ENCODE results near the gene KCNT2. TPM values are rescaled to one million over a fixed set of nuclear protein-coding genes. Genes with fewer than 3 reads are reported as not detected.

Gene KCNT2
- total and polyA plus RNA-seq, 9 of the 15 experiments (the other 6 are each of a cell fraction or from before 2014, with no cell fraction given): 0.13 to 0.73 (median 0.28) TPM

- Histone ChIP-seq H3K36me3 (ENCODE audit: control insufficient read depth, insufficient read depth, low read length) (no peaks in the 10 kb centered on the region), H3K4me1 (replicated peaks in 1 of 2; ENCODE audit: control insufficient read depth in 2 of 2, insufficient read depth in 2 of 2, low read length in 2 of 2) (no peaks in the 10 kb centered on the region), H3K4me2 (ENCODE audit: insufficient read depth, low read length) (no peak overlapping the region), H3K27me3 (ENCODE audit: control insufficient read depth in 2 of 2, insufficient read depth in 2 of 2, low read length in 2 of 2) (no peaks in the 10 kb centered on the region), H3K4me3 (no peak overlapping the region), H2AFZ (ENCODE audit: low read depth, low read length) (no peak overlapping the region), H3K9me1 (ENCODE audit: control insufficient read depth, insufficient read depth, low read length) (no peaks in the 10 kb centered on the region), H3K9ac (ENCODE audit: insufficient read depth in 1 of 2, low read depth in 2 of 2, low read length in 2 of 2) (no peak overlapping the region), H3K79me2 (ENCODE audit: control insufficient read depth, insufficient read depth, low read length) (no peaks in the 10 kb centered on the region), H3K9me3 (replicated peaks; ENCODE audit: control insufficient read depth, insufficient read depth, low read depth, low read length) (no peaks in the 10 kb centered on the region), H3K27ac (ENCODE audit: extremely low read depth, low read depth, low read length) (no peak overlapping the region), H4K20me1 (replicated peaks; ENCODE audit: control insufficient read depth, insufficient read depth, low read length) (no peaks in the 10 kb centered on the region)
- 24% methylated on average over 2 of the region's 2 CpGs for WGBS (ENCODE audit: insufficient coverage, low coverage, missing lambda C conversion rate)
- DNase-seq (ENCODE audit: extremely low read depth in 1 of 4, low spot score in 3 of 4) (no peak), ATAC-seq (no peak), FAIRE-seq (no peak)
- CTCF ChIA-PET (ENCODE audit: low intra/inter-chr PET ratio): no interaction called here
- intact Hi-C loops (cut with micrococcal nuclease): no loop called here
- POLR2A ChIA-PET: no interaction called here
- TF ChIP-seq CEBPB (tag; IDR thresholded peaks at IDR 0.05) (peak; percentile 69), CEBPG (CRISPR knock-in tag; IDR thresholded peaks at IDR 0.05) (no peak), CEBPG (tag; conservative IDR thresholded peaks at IDR 0.05 in 1 of 2, IDR thresholded peaks at IDR 0.05 in 1 of 2) (0 out of 4 replicates have a peak, but pooled peaks of 1 of the 2 experiments have one; percentile 23), HNRNPLL (IDR thresholded peaks at IDR 0.05; ENCODE audit: low read depth, low read length, poor library complexity, severe bottlenecking) (no peak), POLR2AphosphoS5 (IDR thresholded peaks at IDR 0.05; ENCODE audit: control insufficient read depth, insufficient read depth, low read depth, low read length) (no peak)
- in situ Hi-C loops (cut with MboI): no loop called here
- no TSS peak for BruUV-seq (replicated peaks)
These were observed 146.2 kb downstream of the KCNT2 start for GRCh38 chr1:196462086-196462485.

- Histone ChIP-seq H3K27ac (ENCODE audit: extremely low read depth, low read depth, low read length) (no peak overlapping the region), H3K9ac (ENCODE audit: insufficient read depth in 1 of 2, low read depth in 2 of 2, low read length in 2 of 2) (no peak overlapping the region), H2AFZ (ENCODE audit: low read depth, low read length) (no peak overlapping the region), H3K79me2 (ENCODE audit: control insufficient read depth, insufficient read depth, low read length) (no peaks in the 10 kb centered on the region), H3K27me3 (ENCODE audit: control insufficient read depth in 2 of 2, insufficient read depth in 2 of 2, low read length in 2 of 2) (no peaks in the 10 kb centered on the region), H3K36me3 (ENCODE audit: control insufficient read depth, insufficient read depth, low read length) (no peaks in the 10 kb centered on the region), H3K9me3 (replicated peaks; ENCODE audit: control insufficient read depth, insufficient read depth, low read depth, low read length) (no peaks in the 10 kb centered on the region), H4K20me1 (replicated peaks; ENCODE audit: control insufficient read depth, insufficient read depth, low read length) (no peaks in the 10 kb centered on the region), H3K4me3 (no peak overlapping the region), H3K9me1 (ENCODE audit: control insufficient read depth, insufficient read depth, low read length) (no peaks in the 10 kb centered on the region), H3K4me1 (replicated peaks in 1 of 2; ENCODE audit: control insufficient read depth in 2 of 2, insufficient read depth in 2 of 2, low read length in 2 of 2) (no peaks in the 10 kb centered on the region), H3K4me2 (ENCODE audit: insufficient read depth, low read length) (no peak overlapping the region)
- no TSS peak for BruUV-seq (replicated peaks)
- FAIRE-seq (no peak), DNase-seq (ENCODE audit: extremely low read depth in 1 of 4, low spot score in 3 of 4) (no peak), ATAC-seq (no peak)
- ChIA-PET POLR2A (no interaction called here), CTCF (ENCODE audit: low intra/inter-chr PET ratio) (no interaction called here)
- 49% methylated on average over 3 of the region's 3 CpGs for WGBS (ENCODE audit: insufficient coverage, low coverage, missing lambda C conversion rate)
- intact Hi-C loops (cut with micrococcal nuclease): no loop called here
- in situ Hi-C loops (cut with MboI): no loop called here
- TF ChIP-seq CBFA2T2 (conservative IDR thresholded peaks at IDR 0.05) (no peak), RBFOX2 (IDR thresholded peaks at IDR 0.05; ENCODE audit: low read depth, low read length) (no peak), SMARCC2 (IDR thresholded peaks at IDR 0.05; ENCODE audit: low read depth) (no peak), ZFX (CRISPR knock-in tag; IDR thresholded peaks at IDR 0.05) (no peak), SREBF1 (IDR thresholded peaks at IDR 0.05; ENCODE audit: borderline replicate concordance, low read depth, low read length) (no peak)
- TF ChIP-seq, protein P1, sequence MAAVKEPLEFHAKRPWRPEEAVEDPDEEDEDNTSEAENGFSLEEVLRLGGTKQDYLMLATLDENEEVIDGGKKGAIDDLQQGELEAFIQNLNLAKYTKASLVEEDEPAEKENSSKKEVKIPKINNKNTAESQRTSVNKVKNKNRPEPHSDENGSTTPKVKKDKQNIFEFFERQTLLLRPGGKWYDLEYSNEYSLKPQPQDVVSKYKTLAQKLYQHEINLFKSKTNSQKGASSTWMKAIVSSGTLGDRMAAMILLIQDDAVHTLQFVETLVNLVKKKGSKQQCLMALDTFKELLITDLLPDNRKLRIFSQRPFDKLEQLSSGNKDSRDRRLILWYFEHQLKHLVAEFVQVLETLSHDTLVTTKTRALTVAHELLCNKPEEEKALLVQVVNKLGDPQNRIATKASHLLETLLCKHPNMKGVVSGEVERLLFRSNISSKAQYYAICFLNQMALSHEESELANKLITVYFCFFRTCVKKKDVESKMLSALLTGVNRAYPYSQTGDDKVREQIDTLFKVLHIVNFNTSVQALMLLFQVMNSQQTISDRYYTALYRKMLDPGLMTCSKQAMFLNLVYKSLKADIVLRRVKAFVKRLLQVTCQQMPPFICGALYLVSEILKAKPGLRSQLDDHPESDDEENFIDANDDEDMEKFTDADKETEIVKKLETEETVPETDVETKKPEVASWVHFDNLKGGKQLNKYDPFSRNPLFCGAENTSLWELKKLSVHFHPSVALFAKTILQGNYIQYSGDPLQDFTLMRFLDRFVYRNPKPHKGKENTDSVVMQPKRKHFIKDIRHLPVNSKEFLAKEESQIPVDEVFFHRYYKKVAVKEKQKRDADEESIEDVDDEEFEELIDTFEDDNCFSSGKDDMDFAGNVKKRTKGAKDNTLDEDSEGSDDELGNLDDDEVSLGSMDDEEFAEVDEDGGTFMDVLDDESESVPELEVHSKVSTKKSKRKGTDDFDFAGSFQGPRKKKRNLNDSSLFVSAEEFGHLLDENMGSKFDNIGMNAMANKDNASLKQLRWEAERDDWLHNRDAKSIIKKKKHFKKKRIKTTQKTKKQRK (IDR thresholded peaks at IDR 0.05; ENCODE audit: borderline replicate concordance, low read depth, low read length): no peak
- TF ChIP-seq, protein P2, sequence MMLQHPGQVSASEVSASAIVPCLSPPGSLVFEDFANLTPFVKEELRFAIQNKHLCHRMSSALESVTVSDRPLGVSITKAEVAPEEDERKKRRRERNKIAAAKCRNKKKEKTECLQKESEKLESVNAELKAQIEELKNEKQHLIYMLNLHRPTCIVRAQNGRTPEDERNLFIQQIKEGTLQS (IDR thresholded peaks at IDR 0.05): no peak
- TF ChIP-seq, protein P2 (CRISPR knock-in tag; conservative IDR thresholded peaks at IDR 0.05): no peak
These were observed 146.7 kb downstream of the KCNT2 start for GRCh38 chr1:196461521-196461920.
